NT2/D1 (cell line): ENCODE measurements around the gene MCM8.
"Not testable (repeated sequence)": the region's sequence is repeated elsewhere in the genome, so short reads cannot be mapped to it uniquely, and the experiment has no call there.

Source experiments
- DNase-seq: peaks from one replicate; pipeline ENCODE4 v3.0.0-alpha.2; 2011; ENCODE audit warnings: low read depth, low spot score
- H3K27me3 ChIP-seq: 2 replicates; pipeline ENCODE4 v1.6.0; 2011; ENCODE audit warnings: mild to moderate bottlenecking; ENCODE audit not compliant: insufficient read length, insufficient read depth
- H3K36me3 ChIP-seq: 2 replicates; pipeline ENCODE4 v1.6.1; 2011; ENCODE audit warnings: mild to moderate bottlenecking, low read length, mixed read lengths; ENCODE audit not compliant: insufficient read depth, insufficient read length
- H3K4me1 ChIP-seq: 2 replicates; pipeline ENCODE4 v1.5.1; 2011; ENCODE audit not compliant: insufficient read depth, insufficient read length
- H3K4me3 ChIP-seq: 2 replicates; pipeline ENCODE4 v1.5.1; 2011; ENCODE audit warnings: low read depth; ENCODE audit not compliant: insufficient read length
- H3K9ac ChIP-seq: 2 replicates; pipeline ENCODE4 v1.6.0; 2011; ENCODE audit warnings: low read depth; ENCODE audit not compliant: insufficient read length
- H3K9me3 ChIP-seq: 2 replicates; pipeline ENCODE4 v1.5.1; 2011; ENCODE audit warnings: mild to moderate bottlenecking, low read length; ENCODE audit not compliant: insufficient read depth
- SUZ12 ChIP-seq: IDR thresholded peaks from 2 replicates; pipeline ENCODE4 v1.6.1; 2011; ENCODE audit not compliant: insufficient read length, insufficient read depth; ENCODE audit errors: extremely low read depth
- YY1 ChIP-seq: IDR thresholded peaks from 2 replicates; pipeline ENCODE4 v1.6.1; 2011; ENCODE audit not compliant: insufficient read length, insufficient read depth
- ZNF274 ChIP-seq: IDR thresholded peaks from 2 replicates; pipeline ENCODE4 v1.6.1; 2011; ENCODE audit warnings: mild to moderate bottlenecking, low read depth, low read length

Gene MCM8

DNA sequence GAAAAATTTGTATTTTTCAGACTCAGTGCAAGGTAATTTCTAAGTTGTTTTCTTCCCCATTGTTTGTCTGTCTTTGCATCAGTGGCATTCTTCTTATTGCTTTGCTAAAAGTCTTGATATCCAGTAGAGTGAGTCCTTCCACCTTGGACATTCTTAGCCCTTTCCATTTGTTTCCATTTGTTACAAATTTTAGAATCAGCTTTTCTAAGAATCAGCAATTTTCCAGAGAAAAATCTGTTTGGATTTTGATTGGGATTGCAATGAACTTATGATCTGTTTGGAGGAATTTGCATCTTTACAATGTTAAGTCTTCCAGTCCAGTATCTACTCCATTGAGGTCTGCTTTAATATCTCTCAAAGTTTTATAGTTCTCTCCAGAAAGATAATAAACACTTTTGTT, 67.0 kb downstream of the MCM8 start:
- TF ChIP-seq SUZ12 = no peak
- TF ChIP-seq ZNF274 = no peak
- no peak for TF ChIP-seq YY1
- H3K36me3 ChIP-seq = peaks cover 32% of the 10 kb centered on the region
- no peak for DNase-seq

DNA sequence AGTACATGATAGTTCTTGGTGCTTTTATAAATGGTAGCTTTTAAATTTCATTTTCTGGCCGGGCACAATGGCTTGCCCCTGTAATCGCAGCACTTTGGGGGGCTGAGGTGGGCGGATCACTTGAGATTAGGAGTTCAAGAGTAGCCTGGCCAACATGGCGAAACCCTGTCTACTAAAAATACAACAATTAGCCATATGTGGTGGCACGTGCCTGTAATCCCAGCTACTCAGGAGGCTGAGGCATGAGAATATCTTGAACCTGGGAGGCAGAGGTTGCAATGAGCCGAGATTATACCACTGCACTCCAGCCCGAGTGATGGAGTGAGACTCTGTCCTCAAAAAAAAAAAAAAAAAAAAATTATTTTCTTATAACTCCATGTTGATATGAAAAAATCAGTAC, 67.4 kb downstream of the MCM8 start:
- no peak overlapping the region for H3K9ac ChIP-seq
- no peaks in the 10 kb centered on the region for H3K9me3 ChIP-seq
- H3K4me1 ChIP-seq = no peaks in the 10 kb centered on the region
- TF ChIP-seq ZNF274 (no peak), YY1 (no peak), SUZ12 (no peak)
- no peak for DNase-seq
- no peak overlapping the region for H3K4me3 ChIP-seq
- no peaks in the 10 kb centered on the region for H3K27me3 ChIP-seq
- peaks cover 30% of the 10 kb centered on the region for H3K36me3 ChIP-seq

More for the DNA sequence above, 67.0 kb downstream of the MCM8 start:
- Histone ChIP-seq H3K9me3 (no peaks in the 10 kb centered on the region), H3K9ac (no peak overlapping the region), H3K4me1 (no peaks in the 10 kb centered on the region), H3K27me3 (no peaks in the 10 kb centered on the region), H3K4me3 (no peak overlapping the region)

DNA sequence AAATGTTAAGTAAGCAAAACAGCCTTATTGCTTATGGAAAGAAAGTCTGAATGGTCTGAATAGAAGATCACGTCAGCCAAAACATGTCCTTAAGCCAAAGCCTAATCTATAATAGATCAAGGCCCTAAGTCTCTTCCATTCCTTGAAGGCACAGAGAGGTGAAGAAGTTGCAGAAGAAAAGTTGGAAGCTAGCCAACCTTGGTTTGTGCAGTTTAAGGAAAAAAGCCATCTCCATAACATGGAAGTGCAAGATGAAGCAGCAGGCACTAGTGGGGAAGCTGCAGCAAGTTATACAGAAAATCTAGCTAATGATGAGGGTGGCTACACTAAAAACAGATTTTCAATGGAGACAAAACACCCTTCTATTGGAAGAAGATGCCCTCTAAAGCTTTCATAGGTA, 74.3 kb downstream of the MCM8 start:
- Histone ChIP-seq H3K4me3 (no peak overlapping the region), H3K9ac (no peak overlapping the region), H3K27me3 (no peaks in the 10 kb centered on the region), H3K36me3 (peaks cover 35% of the 10 kb centered on the region), H3K9me3 (peaks cover 18% of the 10 kb centered on the region), H3K4me1 (no peaks in the 10 kb centered on the region)
- no peak for DNase-seq
- TF ChIP-seq SUZ12 = no peak
- no peak for TF ChIP-seq YY1
- no peak for TF ChIP-seq ZNF274

DNA sequence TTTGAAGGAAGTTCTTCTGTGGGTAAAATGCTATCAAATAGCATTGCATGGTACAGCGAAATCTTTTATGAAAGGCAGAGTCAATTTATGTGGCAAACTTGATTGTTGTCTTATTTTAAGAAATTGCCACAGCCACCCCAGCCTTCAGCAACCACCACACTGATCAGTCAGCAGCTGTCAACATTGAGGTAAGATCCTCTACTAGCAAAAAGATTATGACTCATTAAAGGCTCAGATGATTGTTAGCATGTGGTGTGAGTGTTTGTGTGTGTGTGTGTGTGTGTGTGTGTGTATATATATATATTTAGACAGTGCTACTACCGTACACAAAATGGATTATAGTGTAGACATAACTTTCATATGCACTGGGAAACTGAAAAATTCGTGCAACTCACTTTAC, 75.6 kb downstream of the MCM8 start:
- peaks cover 44% of the 10 kb centered on the region for H3K36me3 ChIP-seq
- no peak overlapping the region for H3K9ac ChIP-seq

DNA sequence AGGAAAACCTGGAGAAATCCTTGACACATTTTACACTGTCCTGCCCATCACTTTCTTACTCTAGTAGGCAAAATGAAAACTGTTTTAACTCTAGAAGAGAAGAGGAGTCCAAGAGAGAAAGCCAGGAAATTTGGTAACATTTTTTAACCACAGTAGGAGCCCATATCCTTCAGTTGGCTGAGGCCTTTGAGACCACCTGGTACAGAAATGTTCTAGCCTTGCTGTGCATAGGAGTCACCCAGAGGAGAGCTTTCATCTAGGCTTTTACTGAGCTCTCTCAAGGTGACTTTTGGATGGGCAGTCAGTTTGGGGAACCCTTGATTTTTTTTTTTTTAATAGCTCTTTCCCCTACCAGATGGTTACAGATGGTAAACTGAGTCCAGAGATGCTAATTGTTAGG, 78.4 kb downstream of the MCM8 start:
- TF ChIP-seq YY1 = no peak
- no peak for TF ChIP-seq SUZ12
- no peak for TF ChIP-seq ZNF274
- no peak for DNase-seq
- Histone ChIP-seq H3K27me3 (no peaks in the 10 kb centered on the region), H3K9ac (no peak overlapping the region), H3K4me3 (no peak overlapping the region), H3K36me3 (peaks cover 36% of the 10 kb centered on the region), H3K4me1 (no peaks in the 10 kb centered on the region), H3K9me3 (peaks cover 14% of the 10 kb centered on the region)

More for the DNA sequence above, 75.6 kb downstream of the MCM8 start:
- no peak for DNase-seq
- no peak overlapping the region for H3K4me3 ChIP-seq
- no peak for TF ChIP-seq SUZ12
- TF ChIP-seq YY1 = no peak
- TF ChIP-seq ZNF274 = no peak
- no peaks in the 10 kb centered on the region for H3K4me1 ChIP-seq
- no peaks in the 10 kb centered on the region for H3K27me3 ChIP-seq
- H3K9me3 ChIP-seq = peaks cover 18% of the 10 kb centered on the region

DNA sequence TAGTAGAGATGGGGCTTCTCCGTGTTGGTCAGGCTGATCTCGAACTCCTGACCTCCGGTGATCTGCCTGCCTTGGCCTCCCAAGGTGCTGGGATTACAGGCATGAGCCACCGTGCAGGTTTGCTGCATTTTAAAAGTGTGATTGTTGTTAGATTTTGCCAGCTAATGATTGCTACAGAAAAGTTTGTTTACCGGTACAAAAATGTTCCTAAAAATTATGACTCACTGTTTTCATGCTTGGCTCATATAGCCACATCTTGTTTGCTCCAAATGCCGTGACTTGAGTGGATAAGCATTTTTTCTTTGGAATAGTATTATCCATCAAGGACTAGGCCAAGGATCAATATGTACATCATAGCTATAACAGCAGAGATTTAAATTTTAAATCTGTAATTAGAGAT, 79.1 kb downstream of the MCM8 start:
- no peak for DNase-seq
- Histone ChIP-seq H3K4me1 (no peaks in the 10 kb centered on the region), H3K9me3 (peaks cover 8% of the 10 kb centered on the region), H3K9ac (no peak overlapping the region), H3K27me3 (no peaks in the 10 kb centered on the region), H3K36me3 (peaks cover 36% of the 10 kb centered on the region), H3K4me3 (no peak overlapping the region)
- TF ChIP-seq SUZ12 (no peak), ZNF274 (no peak), YY1 (no peak)

DNA sequence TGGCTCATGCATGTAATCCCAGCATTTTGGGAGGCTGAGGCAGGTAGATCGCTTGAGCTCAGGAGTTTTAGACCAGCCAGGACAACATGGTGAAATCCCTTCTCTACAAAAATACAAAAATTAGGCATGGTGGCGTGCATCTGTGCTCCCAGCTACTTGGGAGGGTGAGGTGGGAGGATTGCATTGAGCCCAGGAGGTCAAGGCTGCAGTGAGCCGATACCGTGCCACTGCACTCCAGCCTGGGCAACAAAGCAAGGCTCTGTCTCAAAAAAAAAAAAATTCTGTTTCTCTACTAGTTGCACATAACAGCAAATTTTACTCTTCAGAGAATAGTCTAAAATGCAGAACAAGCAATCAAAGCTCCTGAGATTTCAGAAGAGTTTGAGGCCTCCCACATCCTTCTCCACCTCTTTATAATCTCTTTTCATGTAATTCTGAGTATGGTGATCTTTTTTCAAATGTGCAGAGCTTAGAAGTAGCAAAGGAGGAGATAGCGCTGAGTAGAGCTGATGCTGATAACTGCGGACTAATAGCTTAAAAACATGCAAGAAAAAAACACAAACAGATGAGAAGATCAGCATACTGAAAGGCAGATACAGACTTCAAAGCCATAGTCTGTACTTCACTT, 80.1 kb downstream of the MCM8 start:
- no peak for TF ChIP-seq YY1
- Histone ChIP-seq H3K27me3 (no peaks in the 10 kb centered on the region), H3K9ac (no peak overlapping the region), H3K4me3 (no peak overlapping the region), H3K36me3 (peaks cover 30% of the 10 kb centered on the region), H3K9me3 (no peaks in the 10 kb centered on the region), H3K4me1 (no peaks in the 10 kb centered on the region)
- DNase-seq = no peak

DNA sequence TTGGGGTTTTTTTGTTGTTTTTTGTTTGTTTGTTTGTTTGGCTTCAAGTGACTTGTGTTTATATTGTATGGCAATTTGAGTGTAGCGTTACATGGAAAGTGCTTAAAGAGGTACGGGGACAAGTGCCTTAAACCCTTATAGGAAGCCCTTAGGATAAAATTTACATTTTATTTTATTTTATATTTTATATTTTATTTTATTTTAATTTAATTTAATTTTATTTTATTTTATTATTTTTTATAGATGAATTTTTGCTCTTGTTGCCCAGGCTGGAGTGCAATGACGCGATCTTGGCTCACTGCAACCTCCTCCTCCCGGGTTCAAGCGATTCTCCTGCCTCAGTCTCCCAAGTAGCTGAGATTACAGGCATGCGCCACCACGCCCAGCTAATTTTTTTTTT, 82.5 kb downstream of the MCM8 start:
- H3K36me3 ChIP-seq = peaks cover 46% of the 10 kb centered on the region
- H3K27me3 ChIP-seq, H3K4me3 ChIP-seq: not testable (repeated sequence)

More for the DNA sequence above, 82.5 kb downstream of the MCM8 start:
- DNase-seq, H3K9ac ChIP-seq, H3K9me3 ChIP-seq, H3K4me1 ChIP-seq: not testable (repeated sequence)
